Keratinocyte (primary cell): ENCODE results near the gene PSMC4. TPM values are rescaled to one million over a fixed set of nuclear protein-coding genes. Genes with fewer than 3 reads are reported as not detected.
"Not testable (repeated sequence)": the region's sequence is repeated elsewhere in the genome, so short reads cannot be mapped to it uniquely, and the experiment has no call there.

Experiments
- DNase-seq: peaks from one replicate; pipeline ENCODE4 v3.0.0-alpha.2; 2011; ENCODE audit warnings: low read depth, missing footprints, low spot score
- FAIRE-seq: peaks from 2 replicates; lab custom pipeline; 2011; peaks lifted over from hg19 to GRCh38; lab: Jason Lieb, UNC
- H2AFZ ChIP-seq: 2 replicates; pipeline ENCODE4 v1.6.0; 2012; ENCODE audit warnings: low read length, control low read depth, inconsistent platforms; ENCODE audit not compliant: control insufficient read depth
- H3K27ac ChIP-seq: 2 replicates; pipeline ENCODE4 v1.5.1; 2011; ENCODE audit warnings: low read length; ENCODE audit not compliant: control insufficient read depth, insufficient read depth
- H3K27me3 ChIP-seq: 3 replicates; pipeline ENCODE4 v1.6.0; 2011; ENCODE audit warnings: low read length; ENCODE audit not compliant: control insufficient read depth, insufficient read depth; ENCODE audit errors: extremely low read depth
- H3K36me3 ChIP-seq, 2 experiments: 2 replicates in 1 of 2; 3 replicates in 1 of 2; pipeline ENCODE4 v1.5.1; 2011; ENCODE audit warnings: low read length in 2 of 2, mild to moderate bottlenecking in 1 of 2; ENCODE audit not compliant: control insufficient read depth in 2 of 2, insufficient read depth in 2 of 2; ENCODE audit errors: extremely low read depth in 1 of 2
- H3K4me1 ChIP-seq: 3 replicates; pipeline ENCODE4 v1.5.1; 2011; ENCODE audit warnings: low read length; ENCODE audit not compliant: control insufficient read depth, insufficient read depth; ENCODE audit errors: extremely low read depth
- H3K4me2 ChIP-seq: 3 replicates; pipeline ENCODE4 v1.6.0; 2011; ENCODE audit warnings: low read depth, low read length; ENCODE audit not compliant: control insufficient read depth, insufficient read depth; ENCODE audit errors: extremely low read depth
- H3K4me3 ChIP-seq, 3 experiments: fragments of 200-600 bp in 1 of 3; sonication (generic) in 1 of 3; 2 replicates in 2 of 3; 3 replicates in 1 of 3; pipeline ENCODE4 v1.5.1; 2011 to 2016; ENCODE audit warnings: low read length in 3 of 3, mild to moderate bottlenecking in 3 of 3, control low read depth in 2 of 3, inconsistent platforms in 1 of 3, low read depth in 1 of 3, mixed read lengths in 1 of 3, mixed run types in 1 of 3, moderate library complexity in 1 of 3; ENCODE audit not compliant: control insufficient read depth in 2 of 3, insufficient read depth in 2 of 3; ENCODE audit errors: extremely low read depth in 1 of 3
- H3K79me2 ChIP-seq: 2 replicates; pipeline ENCODE4 v1.6.0; 2012; ENCODE audit warnings: low read length; ENCODE audit not compliant: control insufficient read depth, insufficient read depth
- H3K9ac ChIP-seq: 3 replicates; pipeline ENCODE4 v1.6.0; 2011; ENCODE audit warnings: low read length; ENCODE audit not compliant: control insufficient read depth, insufficient read depth; ENCODE audit errors: extremely low read depth
- H3K9me1 ChIP-seq: 3 replicates; pipeline ENCODE4 v1.6.0; 2011; ENCODE audit warnings: low read length; ENCODE audit not compliant: control insufficient read depth, insufficient read depth; ENCODE audit errors: extremely low read depth
- H3K9me3 ChIP-seq: 2 replicates; pipeline ENCODE4 v1.5.1; 2012; ENCODE audit warnings: low read depth, low read length; ENCODE audit not compliant: control insufficient read depth
- H4K20me1 ChIP-seq: 3 replicates; pipeline ENCODE4 v1.6.0; 2011; ENCODE audit warnings: low read length; ENCODE audit not compliant: control insufficient read depth, insufficient read depth; ENCODE audit errors: extremely low read depth
- EZH2 ChIP-seq: IDR thresholded peaks from one replicate; pipeline ENCODE4 v1.6.1; 2012; ENCODE audit warnings: inconsistent platforms, mild to moderate bottlenecking, low read length, moderate library complexity
- dilution Hi-C: fragments of 300-500 bp; cut with MboI; formaldehyde crosslinking; loops from one replicate; pipeline ENCODE4 v1.7.0; 2020; ENCODE audit warnings: low sequenced_read_pairs; ENCODE audit not compliant: extremely low pct_ligation_motif_present
- polyA plus RNA-seq, 5 experiments: library from polyadenylated mRNA; depleted of rRNA in 3 of 5; stranded (reverse) in 3 of 5; stranded (forward) in 1 of 5; unstranded in 1 of 5; fragments of >200 nt; gene quantifications; 1 replicate in 1 of 5; 2 replicates in 3 of 5; 3 replicates in 1 of 5; pipeline versions ENCODE4 v1.2.1 to v1.2.3, GENCODE V29; 2011 to 2012; ENCODE audit warnings: missing spikeins in 2 of 5, low read depth in 1 of 5, low replicate concordance in 1 of 5
- TF ChIP-seq, protein P1 (sequence below), 3 experiments: IDR thresholded peaks in 1 of 3; conservative IDR thresholded peaks in 1 of 3; optimal IDR thresholded peaks in 1 of 3; 2 replicates in 2 of 3; 3 replicates in 1 of 3; pipeline versions ENCODE3 to v1.5.1; 2011; ENCODE audit warnings: low read length in 3 of 3, mild to moderate bottlenecking in 3 of 3, moderate library complexity in 2 of 3, control low read depth in 1 of 3, inconsistent platforms in 1 of 3; ENCODE audit not compliant: insufficient read depth in 2 of 3; ENCODE audit errors: extremely low read depth in 1 of 3

PSMC4 gene
- polyA plus RNA-seq, 1 donor (not counting 4 experiments of a cell fraction or from before 2014, with no cell fraction given): 74.1 TPM

- FAIRE-seq: no peak
- H3K9me3 ChIP-seq: no peaks in the 10 kb centered on the region
- H4K20me1 ChIP-seq: no peaks in the 10 kb centered on the region
- no peaks in the 10 kb centered on the region for H3K4me1 ChIP-seq
- no peak overlapping the region for H3K9ac ChIP-seq
- dilution Hi-C loops: no loop called here
- no peak for DNase-seq
- no peak overlapping the region for H3K27ac ChIP-seq
- H3K79me2 ChIP-seq: no peaks in the 10 kb centered on the region
- H3K27me3 ChIP-seq: no peaks in the 10 kb centered on the region
- no peak overlapping the region for H2AFZ ChIP-seq
- no peaks in the 10 kb centered on the region for H3K9me1 ChIP-seq
- no peak overlapping the region for H3K4me2 ChIP-seq
- no peaks in the 10 kb centered on the region for H3K36me3 ChIP-seq
- no peak overlapping the region for H3K4me3 ChIP-seq
- TF ChIP-seq EZH2: no peak
- TF ChIP-seq, protein P1, sequence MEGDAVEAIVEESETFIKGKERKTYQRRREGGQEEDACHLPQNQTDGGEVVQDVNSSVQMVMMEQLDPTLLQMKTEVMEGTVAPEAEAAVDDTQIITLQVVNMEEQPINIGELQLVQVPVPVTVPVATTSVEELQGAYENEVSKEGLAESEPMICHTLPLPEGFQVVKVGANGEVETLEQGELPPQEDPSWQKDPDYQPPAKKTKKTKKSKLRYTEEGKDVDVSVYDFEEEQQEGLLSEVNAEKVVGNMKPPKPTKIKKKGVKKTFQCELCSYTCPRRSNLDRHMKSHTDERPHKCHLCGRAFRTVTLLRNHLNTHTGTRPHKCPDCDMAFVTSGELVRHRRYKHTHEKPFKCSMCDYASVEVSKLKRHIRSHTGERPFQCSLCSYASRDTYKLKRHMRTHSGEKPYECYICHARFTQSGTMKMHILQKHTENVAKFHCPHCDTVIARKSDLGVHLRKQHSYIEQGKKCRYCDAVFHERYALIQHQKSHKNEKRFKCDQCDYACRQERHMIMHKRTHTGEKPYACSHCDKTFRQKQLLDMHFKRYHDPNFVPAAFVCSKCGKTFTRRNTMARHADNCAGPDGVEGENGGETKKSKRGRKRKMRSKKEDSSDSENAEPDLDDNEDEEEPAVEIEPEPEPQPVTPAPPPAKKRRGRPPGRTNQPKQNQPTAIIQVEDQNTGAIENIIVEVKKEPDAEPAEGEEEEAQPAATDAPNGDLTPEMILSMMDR (optimal IDR thresholded peaks at IDR 0.05 in 1 of 3, IDR thresholded peaks at IDR 0.05 in 1 of 3, conservative IDR thresholded peaks at IDR 0.05 in 1 of 3; ENCODE audit: extremely low read depth in 1 of 3, insufficient read depth in 2 of 3, low read length in 3 of 3): no peak
Measured at GRCh38 chr19:39951686-39952085, 19.3 kb upstream of the PSMC4 start.

DNA sequence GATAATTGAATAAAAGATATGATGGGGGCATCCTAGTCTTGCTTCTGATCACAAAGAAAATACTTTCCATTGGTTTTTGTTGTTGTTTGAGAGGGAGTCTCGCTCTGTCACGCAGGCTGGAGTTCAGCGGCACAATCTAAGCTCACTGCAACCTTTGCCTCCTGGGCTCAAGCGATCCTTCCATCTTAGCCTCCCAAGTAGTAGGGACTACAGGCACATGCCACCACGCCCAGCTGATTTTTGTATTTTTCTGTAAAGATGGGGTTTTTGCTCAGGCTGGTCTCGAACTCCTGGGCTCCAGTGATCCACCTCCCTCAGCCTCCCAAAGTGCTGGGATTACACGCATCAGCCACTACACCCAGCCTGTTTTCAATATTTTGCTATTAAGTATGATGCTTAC lies 17.1 kb upstream of the PSMC4 start:
- no peak for FAIRE-seq
- Histone ChIP-seq H3K79me2 (no peaks in the 10 kb centered on the region), H3K4me2 (no peak overlapping the region), H4K20me1 (no peaks in the 10 kb centered on the region), H2AFZ (no peak overlapping the region), H3K9me1 (no peaks in the 10 kb centered on the region), H3K9ac (no peak overlapping the region), H3K4me3 (no peak overlapping the region), H3K4me1 (no peaks in the 10 kb centered on the region), H3K9me3 (no peaks in the 10 kb centered on the region), H3K27ac (no peak overlapping the region), H3K27me3 (no peaks in the 10 kb centered on the region), H3K36me3 (no peaks in the 10 kb centered on the region)
- no peak for DNase-seq
- no peak for TF ChIP-seq EZH2
- TF ChIP-seq, protein P1 (optimal IDR thresholded peaks at IDR 0.05 in 1 of 3, IDR thresholded peaks at IDR 0.05 in 1 of 3, conservative IDR thresholded peaks at IDR 0.05 in 1 of 3; ENCODE audit: extremely low read depth in 1 of 3, insufficient read depth in 2 of 3, low read length in 3 of 3): no peak
- dilution Hi-C loops: no loop called here

DNA sequence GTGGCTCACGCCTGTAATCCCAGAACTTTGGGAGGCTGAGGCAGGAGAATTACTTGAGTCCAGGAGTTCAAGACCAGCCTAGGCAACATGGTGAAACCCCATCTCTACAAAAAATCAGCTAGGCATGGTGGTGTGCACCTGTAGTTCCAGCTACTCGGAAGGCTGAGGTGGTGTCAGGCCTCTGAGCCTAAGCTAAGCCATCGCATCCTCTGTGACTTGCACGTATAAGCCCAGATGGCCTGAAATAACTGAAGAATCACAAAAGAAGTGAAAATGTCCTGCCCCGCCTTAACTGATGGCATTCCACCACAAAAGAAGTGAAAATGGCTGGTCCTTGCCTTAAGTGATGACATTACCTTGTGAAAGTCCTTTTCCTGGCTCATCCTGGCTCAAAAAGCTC lies 13.1 kb upstream of the PSMC4 start:
- H3K9ac ChIP-seq, FAIRE-seq, H3K27me3 ChIP-seq, H3K36me3 ChIP-seq, H2AFZ ChIP-seq, dilution Hi-C loops, H3K79me2 ChIP-seq, H3K9me1 ChIP-seq, H3K4me3 ChIP-seq, H4K20me1 ChIP-seq, H3K9me3 ChIP-seq, DNase-seq, H3K27ac ChIP-seq, H3K4me1 ChIP-seq, H3K4me2 ChIP-seq: not testable (repeated sequence)

DNA sequence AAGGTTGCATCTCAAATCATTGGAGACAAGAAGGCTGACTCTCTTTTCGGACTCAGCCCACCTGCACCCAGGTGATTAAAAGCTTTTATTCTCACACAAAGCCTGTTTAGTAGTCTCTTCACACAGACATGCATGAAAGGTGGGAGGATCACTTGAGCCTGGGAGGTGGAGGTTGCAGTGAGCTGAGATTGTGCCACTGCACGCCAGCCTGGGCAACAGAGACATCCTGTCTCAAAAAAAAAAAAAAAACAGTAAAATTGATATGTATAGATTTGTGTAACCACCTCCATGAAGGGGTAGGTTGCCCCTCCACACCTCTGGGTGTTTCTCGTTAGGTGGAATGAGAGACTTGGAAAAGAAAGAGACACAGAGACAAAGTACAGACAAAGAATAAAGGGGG lies 12.0 kb upstream of the PSMC4 start:
- H3K9me3 ChIP-seq, H3K36me3 ChIP-seq, H3K9ac ChIP-seq, H3K27ac ChIP-seq, DNase-seq, H3K9me1 ChIP-seq, H2AFZ ChIP-seq, H3K4me1 ChIP-seq, H3K4me3 ChIP-seq, H3K4me2 ChIP-seq, H4K20me1 ChIP-seq, dilution Hi-C loops, H3K79me2 ChIP-seq, FAIRE-seq, H3K27me3 ChIP-seq: not testable (repeated sequence)
